Fibroblast of villous mesenchyme (primary cell): Measurements from ENCODE around the gene CSTPP1. TPM values are rescaled to one million over a fixed set of nuclear protein-coding genes. Genes with fewer than 3 reads are reported as not detected.
"Not testable (repeated sequence)": the region's sequence is repeated elsewhere in the genome, so short reads cannot be mapped to it uniquely, and the experiment has no call there.

Experiments
- DNase-seq: peaks from one replicate; pipeline ENCODE4 v3.0.0-alpha.2; 2010; ENCODE audit warnings: low read depth
- H3K4me3 ChIP-seq: 2 replicates; pipeline ENCODE4 v1.5.1; 2011; ENCODE audit warnings: low read depth, mild to moderate bottlenecking, low read length
- total RNA-seq: library from RNA; depleted of rRNA; stranded (reverse); fragments of >200 nt; gene quantifications from 2 replicates; pipeline ENCODE4 v1.2.3, GENCODE V29; 2012
- TF ChIP-seq, protein P1 (sequence below): IDR thresholded peaks from 2 replicates; pipeline ENCODE4 v1.5.1; 2012; ENCODE audit warnings: low read depth, mild to moderate bottlenecking, low read length; ENCODE audit not compliant: insufficient read depth

CSTPP1 gene
- total RNA-seq, 1 donor, result 30.2 TPM

DNA sequence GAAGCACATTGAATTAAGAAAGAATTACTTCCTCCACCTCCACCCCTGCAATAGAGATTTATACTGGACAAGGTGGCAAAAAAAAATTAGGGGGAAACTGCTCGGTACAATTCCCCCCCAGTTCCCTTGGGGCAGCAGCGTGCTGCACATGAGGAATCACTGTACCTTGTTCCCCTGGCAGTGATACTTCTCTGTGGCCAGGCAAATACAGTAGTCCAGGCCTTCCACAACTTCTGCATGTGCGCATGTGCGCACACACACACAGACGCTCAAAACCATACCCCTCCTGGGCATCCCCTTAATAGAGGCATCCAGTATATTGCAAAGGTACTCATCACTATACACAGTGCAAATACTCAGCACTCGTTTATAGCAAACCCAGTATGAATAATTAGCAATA, 171.2 kb downstream of the CSTPP1 start:
- TF ChIP-seq, protein P1, sequence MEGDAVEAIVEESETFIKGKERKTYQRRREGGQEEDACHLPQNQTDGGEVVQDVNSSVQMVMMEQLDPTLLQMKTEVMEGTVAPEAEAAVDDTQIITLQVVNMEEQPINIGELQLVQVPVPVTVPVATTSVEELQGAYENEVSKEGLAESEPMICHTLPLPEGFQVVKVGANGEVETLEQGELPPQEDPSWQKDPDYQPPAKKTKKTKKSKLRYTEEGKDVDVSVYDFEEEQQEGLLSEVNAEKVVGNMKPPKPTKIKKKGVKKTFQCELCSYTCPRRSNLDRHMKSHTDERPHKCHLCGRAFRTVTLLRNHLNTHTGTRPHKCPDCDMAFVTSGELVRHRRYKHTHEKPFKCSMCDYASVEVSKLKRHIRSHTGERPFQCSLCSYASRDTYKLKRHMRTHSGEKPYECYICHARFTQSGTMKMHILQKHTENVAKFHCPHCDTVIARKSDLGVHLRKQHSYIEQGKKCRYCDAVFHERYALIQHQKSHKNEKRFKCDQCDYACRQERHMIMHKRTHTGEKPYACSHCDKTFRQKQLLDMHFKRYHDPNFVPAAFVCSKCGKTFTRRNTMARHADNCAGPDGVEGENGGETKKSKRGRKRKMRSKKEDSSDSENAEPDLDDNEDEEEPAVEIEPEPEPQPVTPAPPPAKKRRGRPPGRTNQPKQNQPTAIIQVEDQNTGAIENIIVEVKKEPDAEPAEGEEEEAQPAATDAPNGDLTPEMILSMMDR, result no peak
- no peak for DNase-seq
- no peak overlapping the region for H3K4me3 ChIP-seq

GRCh38 chr11:47108214-47108613, 171.7 kb downstream of the CSTPP1 start:
- TF ChIP-seq, protein P1, result no peak
- DNase-seq, result no peak
- H3K4me3 ChIP-seq, result no peak overlapping the region

- TF ChIP-seq, protein P1, result no peak
- no peak overlapping the region for H3K4me3 ChIP-seq
- DNase-seq, result no peak
These were observed 172.6 kb downstream of the CSTPP1 start for GRCh38 chr11:47109051-47109726.

GRCh38 chr11:47109727-47110246, 173.2 kb downstream of the CSTPP1 start:
- TF ChIP-seq, protein P1, result no peak
- no peak for DNase-seq
- no peak overlapping the region for H3K4me3 ChIP-seq

DNA sequence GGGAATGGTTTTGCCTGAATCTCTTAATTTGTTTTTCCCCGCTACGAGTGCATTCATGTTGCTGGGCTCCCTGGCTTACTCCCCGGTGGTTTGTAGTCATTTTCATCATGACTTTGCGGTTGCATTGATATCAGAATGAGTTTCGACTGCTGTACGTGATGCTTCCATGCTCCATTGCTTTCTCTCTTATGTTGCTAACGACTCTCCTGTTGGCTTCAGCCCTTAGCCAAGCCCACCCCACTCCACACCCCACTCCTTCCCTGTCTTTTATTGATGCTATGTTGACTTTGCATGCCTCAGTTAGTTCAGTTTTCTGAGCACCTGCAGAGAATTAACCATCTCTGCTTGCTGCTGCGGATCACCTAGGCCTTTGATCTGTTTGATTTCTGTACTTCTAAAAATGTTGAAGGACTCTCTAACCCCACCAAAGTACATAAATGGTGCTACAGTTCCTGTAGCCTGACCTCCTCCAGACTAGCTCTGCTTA, 174.8 kb downstream of the CSTPP1 start:
- no peak overlapping the region for H3K4me3 ChIP-seq
- TF ChIP-seq, protein P1, result no peak
- no peak for DNase-seq

DNA sequence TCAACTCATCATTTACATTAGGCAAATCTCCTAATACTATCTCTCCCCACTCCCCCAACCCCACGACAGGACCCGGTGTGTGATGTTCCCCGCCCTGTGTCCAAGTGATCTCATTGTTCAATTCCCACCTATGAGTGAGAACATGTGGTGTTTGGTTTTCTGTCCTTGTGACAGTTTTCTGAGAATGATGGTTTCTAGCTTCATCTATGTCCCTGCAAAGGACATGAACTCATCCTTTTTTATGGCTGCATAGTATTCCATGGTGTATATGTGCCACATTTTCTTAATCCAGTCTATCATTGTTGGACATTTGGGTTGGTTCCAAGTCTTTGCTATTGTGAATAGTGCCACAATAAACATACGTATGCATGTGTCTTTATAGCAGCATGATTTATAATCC, 176.4 kb downstream of the CSTPP1 start:
- H3K4me3 ChIP-seq, DNase-seq: not testable (repeated sequence)

GRCh38 chr11:47118958-47119688, 182.6 kb downstream of the CSTPP1 start:
- H3K4me3 ChIP-seq, DNase-seq: not testable (repeated sequence)
